Measurements from ENCODE around the gene LRRC56. TPM values are rescaled to one million over a fixed set of nuclear protein-coding genes. Genes with fewer than 3 reads are reported as not detected.

Gene LRRC56
- total and polyA plus RNA-seq, 2 of the 13 experiments (the other 11 are each of a cell fraction or from before 2014, with no cell fraction given), result 0.11 to 0.29 TPM

- TF ChIP-seq ATF7-NPFF (CRISPR knock-in tag; IDR thresholded peaks at IDR 0.05; ENCODE audit: low read depth) (no peak), ZNF547 (CRISPR knock-in tag; IDR thresholded peaks at IDR 0.05) (no peak), MAF1 (CRISPR knock-in tag; IDR thresholded peaks at IDR 0.05; ENCODE audit: borderline replicate concordance) (no peak), ZNF792 (CRISPR knock-in tag; IDR thresholded peaks at IDR 0.05) (0 out of 2 replicates have a peak, but pooled peaks have one; percentile 27), GFI1 (CRISPR knock-in tag; IDR thresholded peaks at IDR 0.05; ENCODE audit: borderline replicate concordance) (no peak), TSC22D2 (CRISPR knock-in tag; IDR thresholded peaks at IDR 0.05; ENCODE audit: borderline replicate concordance) (no peak), ZBTB7A (CRISPR knock-in tag; IDR thresholded peaks at IDR 0.05) (peak; percentile 94), E2F1 (CRISPR knock-in tag; IDR thresholded peaks at IDR 0.05) (no peak), HNRNPL (IDR thresholded peaks at IDR 0.05; ENCODE audit: low read depth, low read length) (no peak), GATA4 (IDR thresholded peaks at IDR 0.05; ENCODE audit: borderline replicate concordance, low read depth) (peak; percentile 53; the same call in 1 of the 2 replicates), ZNF263 (CRISPR knock-in tag; IDR thresholded peaks at IDR 0.05) (peak; percentile 46; the same call in 1 of the 2 replicates), HNF4A (CRISPR knock-in tag; IDR thresholded peaks at IDR 0.05) (peak; percentile 91), ZZZ3 (CRISPR knock-in tag; IDR thresholded peaks at IDR 0.05; ENCODE audit: borderline replicate concordance) (no peak), ETV6 (CRISPR knock-in tag; conservative IDR thresholded peaks at IDR 0.05) (no peak), MBNL3 (CRISPR knock-in tag; conservative IDR thresholded peaks at IDR 0.05) (no peak), HMGA1 (CRISPR knock-in tag; conservative IDR thresholded peaks at IDR 0.05) (no peak), ZNF691 (CRISPR knock-in tag; IDR thresholded peaks at IDR 0.05; ENCODE audit: borderline replicate concordance, low read depth) (no peak), HDAC2 (CRISPR knock-in tag; IDR thresholded peaks at IDR 0.05) (peak; percentile 69), FOXC1 (CRISPR knock-in tag; IDR thresholded peaks at IDR 0.05; ENCODE audit: borderline replicate concordance) (no peak), ZNF883 (CRISPR knock-in tag; IDR thresholded peaks at IDR 0.05; ENCODE audit: not compliant biosample characterization) (no peak), SMARCE1 (IDR thresholded peaks at IDR 0.05; ENCODE audit: borderline replicate concordance) (no peak), EHMT2 (IDR thresholded peaks at IDR 0.05; ENCODE audit: borderline replicate concordance, low read depth, low read length) (no peak), TCF7 (IDR thresholded peaks at IDR 0.05; ENCODE audit: low read depth) (no peak)
- TF ChIP-seq, protein P1, sequence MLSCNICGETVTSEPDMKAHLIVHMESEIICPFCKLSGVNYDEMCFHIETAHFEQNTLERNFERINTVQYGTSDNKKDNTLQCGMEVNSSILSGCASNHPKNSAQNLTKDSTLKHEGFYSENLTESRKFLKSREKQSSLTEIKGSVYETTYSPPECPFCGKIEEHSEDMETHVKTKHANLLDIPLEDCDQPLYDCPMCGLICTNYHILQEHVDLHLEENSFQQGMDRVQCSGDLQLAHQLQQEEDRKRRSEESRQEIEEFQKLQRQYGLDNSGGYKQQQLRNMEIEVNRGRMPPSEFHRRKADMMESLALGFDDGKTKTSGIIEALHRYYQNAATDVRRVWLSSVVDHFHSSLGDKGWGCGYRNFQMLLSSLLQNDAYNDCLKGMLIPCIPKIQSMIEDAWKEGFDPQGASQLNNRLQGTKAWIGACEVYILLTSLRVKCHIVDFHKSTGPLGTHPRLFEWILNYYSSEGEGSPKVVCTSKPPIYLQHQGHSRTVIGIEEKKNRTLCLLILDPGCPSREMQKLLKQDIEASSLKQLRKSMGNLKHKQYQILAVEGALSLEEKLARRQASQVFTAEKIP (CRISPR knock-in tag; IDR thresholded peaks at IDR 0.05; ENCODE audit: borderline replicate concordance), result no peak
- TF ChIP-seq, protein P2, sequence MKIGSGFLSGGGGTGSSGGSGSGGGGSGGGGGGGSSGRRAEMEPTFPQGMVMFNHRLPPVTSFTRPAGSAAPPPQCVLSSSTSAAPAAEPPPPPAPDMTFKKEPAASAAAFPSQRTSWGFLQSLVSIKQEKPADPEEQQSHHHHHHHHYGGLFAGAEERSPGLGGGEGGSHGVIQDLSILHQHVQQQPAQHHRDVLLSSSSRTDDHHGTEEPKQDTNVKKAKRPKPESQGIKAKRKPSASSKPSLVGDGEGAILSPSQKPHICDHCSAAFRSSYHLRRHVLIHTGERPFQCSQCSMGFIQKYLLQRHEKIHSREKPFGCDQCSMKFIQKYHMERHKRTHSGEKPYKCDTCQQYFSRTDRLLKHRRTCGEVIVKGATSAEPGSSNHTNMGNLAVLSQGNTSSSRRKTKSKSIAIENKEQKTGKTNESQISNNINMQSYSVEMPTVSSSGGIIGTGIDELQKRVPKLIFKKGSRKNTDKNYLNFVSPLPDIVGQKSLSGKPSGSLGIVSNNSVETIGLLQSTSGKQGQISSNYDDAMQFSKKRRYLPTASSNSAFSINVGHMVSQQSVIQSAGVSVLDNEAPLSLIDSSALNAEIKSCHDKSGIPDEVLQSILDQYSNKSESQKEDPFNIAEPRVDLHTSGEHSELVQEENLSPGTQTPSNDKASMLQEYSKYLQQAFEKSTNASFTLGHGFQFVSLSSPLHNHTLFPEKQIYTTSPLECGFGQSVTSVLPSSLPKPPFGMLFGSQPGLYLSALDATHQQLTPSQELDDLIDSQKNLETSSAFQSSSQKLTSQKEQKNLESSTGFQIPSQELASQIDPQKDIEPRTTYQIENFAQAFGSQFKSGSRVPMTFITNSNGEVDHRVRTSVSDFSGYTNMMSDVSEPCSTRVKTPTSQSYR (CRISPR knock-in tag; IDR thresholded peaks at IDR 0.05; ENCODE audit: borderline replicate concordance), result no peak
Measured at GRCh38 chr11:579830-580601, 42.7 kb downstream of the LRRC56 start (continued).
